ENCODE data around the gene PLAAT3.
A peak's percentile ranks its signal among the peaks of the same experiment; 100 is the strongest.
"Not testable (repeated sequence)": the region's sequence is repeated elsewhere in the genome, so short reads cannot be mapped to it uniquely, and the experiment has no call there.

The PLAAT3 gene

DNA sequence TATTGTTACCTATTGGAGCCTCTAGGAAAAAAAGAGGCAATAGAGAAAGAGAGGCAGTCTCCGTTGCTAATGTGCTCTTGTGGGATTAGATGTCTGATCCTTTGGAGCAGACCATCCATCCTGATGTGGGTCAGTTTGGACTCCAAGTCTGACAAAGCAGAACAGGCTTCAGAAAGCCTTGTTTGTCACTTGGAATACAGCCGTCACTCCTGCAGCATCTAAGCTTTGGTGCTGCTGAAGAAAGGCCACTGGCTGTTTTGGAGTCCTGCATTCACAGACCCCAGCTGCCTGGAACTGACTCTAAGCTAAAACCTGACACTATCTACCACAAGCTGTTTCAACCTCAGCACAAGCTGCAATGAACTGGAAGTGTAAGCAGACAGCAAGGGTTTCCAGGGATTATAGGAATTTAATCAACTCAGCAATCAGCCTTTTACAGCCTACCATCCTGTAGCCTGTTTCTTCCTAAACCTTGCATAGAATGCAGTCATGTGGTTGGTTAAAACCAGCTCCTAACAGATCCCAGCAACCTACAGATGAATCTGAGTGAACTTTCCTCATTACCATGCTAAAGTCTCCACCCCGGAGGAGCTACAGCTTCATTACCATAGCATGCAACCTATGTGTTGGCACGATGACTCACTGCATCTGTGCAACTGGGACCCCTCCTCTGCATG is 81.3 kb downstream of the PLAAT3 start:
- TF ChIP-seq, protein P1, sequence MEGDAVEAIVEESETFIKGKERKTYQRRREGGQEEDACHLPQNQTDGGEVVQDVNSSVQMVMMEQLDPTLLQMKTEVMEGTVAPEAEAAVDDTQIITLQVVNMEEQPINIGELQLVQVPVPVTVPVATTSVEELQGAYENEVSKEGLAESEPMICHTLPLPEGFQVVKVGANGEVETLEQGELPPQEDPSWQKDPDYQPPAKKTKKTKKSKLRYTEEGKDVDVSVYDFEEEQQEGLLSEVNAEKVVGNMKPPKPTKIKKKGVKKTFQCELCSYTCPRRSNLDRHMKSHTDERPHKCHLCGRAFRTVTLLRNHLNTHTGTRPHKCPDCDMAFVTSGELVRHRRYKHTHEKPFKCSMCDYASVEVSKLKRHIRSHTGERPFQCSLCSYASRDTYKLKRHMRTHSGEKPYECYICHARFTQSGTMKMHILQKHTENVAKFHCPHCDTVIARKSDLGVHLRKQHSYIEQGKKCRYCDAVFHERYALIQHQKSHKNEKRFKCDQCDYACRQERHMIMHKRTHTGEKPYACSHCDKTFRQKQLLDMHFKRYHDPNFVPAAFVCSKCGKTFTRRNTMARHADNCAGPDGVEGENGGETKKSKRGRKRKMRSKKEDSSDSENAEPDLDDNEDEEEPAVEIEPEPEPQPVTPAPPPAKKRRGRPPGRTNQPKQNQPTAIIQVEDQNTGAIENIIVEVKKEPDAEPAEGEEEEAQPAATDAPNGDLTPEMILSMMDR (conservative IDR thresholded peaks at IDR 0.05): no peak
- TF ChIP-seq ZFX (IDR thresholded peaks at IDR 0.05): no peak

DNA sequence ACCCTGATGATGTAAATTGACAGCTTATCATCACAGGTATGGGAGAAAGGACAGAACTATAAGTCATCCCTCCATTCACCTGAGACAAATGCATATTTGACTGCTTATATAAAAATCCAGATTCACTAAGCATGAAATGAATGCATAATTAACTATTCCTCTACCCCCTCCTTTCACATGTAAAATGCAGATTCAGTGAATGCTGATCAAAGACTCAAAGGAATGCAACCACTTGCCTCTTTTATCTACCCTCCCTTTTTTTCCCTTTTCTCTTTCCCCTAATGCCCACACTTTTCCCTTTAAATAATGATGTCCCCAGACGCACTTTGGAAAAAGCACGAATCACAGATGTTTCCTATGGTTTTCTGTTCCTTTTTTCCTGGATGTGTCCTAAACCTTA is 82.1 kb downstream of the PLAAT3 start:
- no peak for TF ChIP-seq ZFX (IDR thresholded peaks at IDR 0.05)
- TF ChIP-seq, protein P1 (conservative IDR thresholded peaks at IDR 0.05): no peak
- H3K27ac ChIP-seq: no peak overlapping the region

More for the DNA sequence above, 81.3 kb downstream of the PLAAT3 start:
- H3K27ac ChIP-seq: no peak overlapping the region

DNA sequence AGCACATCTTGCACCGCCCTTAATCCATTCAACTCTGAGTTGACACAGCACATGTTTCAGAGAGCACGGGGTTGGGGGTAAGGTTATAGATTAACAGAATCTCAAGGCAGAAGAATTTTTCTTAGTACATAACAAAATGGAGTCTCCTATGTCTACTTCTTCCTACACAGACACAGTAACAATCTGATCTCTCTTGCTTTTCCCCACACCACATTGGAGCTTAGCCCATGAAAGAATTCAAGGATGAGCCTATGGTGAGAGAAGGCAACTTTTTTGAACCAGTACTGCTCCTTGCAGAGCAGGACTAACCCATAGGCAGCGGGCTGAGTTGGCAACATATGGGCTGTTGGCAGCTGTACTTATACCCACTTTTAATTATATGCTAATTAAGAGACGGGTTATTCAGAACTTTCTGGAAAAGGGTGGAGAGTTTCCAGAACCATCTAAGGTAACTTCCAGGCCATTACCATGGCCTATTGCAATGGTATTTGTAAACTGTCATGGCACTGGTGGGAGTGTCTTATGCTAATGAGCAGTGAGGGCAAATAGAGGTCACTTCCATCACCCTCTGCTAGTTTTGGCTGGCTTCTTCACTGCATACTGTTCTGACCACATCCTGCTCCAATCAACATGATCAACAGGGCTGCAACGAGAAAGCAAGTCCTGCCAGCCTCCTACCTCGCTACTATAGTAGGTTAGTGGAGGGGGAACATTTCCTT is 83.0 kb downstream of the PLAAT3 start:
- peak overlapping the region; percentile 32; the same call in 1 of the 2 replicates for H3K27ac ChIP-seq

DNA sequence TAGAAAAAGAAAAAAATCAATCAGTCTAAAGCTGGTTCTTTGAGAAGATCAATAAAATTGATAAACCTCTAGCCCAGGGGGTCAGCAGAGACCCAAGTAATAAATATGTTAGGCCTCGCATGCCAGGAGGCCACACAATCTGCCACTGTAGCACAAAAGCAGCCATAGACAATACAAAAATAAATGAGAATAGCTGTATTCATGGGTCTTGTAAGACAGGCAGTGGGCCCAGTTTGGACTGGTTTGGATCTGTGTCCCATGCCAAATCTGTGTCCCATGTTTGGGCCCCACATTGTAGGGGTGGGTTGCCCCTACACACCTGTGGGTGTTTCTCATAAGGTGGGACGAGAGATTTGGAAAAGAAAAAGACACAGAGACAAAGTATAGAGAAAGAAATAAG is 84.2 kb downstream of the PLAAT3 start:
- no peak overlapping the region for H3K27ac ChIP-seq
- TF ChIP-seq ZFX (IDR thresholded peaks at IDR 0.05): no peak
- TF ChIP-seq, protein P1 (conservative IDR thresholded peaks at IDR 0.05): no peak

DNA sequence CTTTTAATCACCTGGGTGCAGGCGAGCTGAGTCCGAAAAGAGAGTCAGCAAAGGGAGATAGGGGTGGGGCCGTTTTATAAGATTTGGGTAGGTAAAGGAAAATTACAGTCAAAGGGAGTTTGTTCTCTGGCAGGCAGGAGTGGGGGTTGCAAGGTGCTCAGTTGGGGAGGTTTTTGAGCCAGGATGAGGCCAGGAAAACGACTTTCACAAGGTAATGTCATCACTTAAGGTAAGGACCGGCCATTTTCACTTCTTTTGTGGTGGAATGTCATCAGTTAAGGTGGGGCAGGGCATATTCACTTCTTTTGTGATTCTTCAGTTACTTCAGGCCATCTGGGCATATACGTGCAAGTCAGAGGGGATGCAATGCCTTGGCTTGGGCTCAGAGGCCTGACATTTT is 84.9 kb downstream of the PLAAT3 start:
- H3K27ac ChIP-seq: not testable (repeated sequence)

DNA sequence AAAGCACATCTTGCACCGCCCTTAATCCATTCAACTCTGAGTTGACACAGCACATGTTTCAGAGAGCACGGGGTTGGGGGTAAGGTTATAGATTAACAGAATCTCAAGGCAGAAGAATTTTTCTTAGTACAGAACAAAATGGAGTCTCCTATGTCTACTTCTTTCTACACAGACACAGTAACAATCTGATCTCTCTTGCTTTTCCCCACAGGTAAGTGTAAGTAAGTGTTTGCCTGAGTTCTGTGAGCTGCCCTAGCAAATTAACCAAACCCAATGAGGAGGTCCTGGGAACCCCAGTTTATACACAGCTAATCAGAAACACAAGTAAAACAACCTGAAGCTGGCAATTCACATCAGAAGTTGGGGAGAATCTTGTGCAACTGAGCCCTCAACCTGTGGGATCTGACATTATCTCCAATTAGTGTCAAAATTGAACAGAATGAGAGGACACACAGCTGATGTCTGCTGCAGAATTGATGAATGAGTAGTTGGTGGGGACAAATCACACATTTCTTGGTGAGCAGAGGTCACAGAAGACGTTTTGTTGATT is 85.4 kb downstream of the PLAAT3 start:
- not testable (repeated sequence) for H3K27ac ChIP-seq

DNA sequence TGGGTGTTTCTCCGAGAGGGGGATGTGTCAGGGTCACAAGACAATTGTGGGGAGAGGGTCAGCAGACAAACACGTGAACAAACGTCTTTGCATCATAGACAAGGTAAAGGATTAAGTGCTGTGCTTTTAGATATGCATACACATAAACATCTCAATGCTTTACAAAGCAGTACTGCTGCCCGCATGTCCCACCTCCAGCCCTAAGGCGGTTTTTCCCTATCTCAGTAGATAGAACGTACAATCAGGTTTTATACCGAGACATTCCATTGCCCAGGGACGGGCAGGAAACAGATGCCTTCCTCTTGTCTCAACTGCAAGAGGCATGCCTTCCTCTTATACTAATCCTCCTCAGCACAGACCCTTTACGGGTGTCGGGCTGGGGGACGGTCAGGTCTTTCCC is 86.1 kb downstream of the PLAAT3 start:
- not testable (repeated sequence) for H3K27ac ChIP-seq

DNA sequence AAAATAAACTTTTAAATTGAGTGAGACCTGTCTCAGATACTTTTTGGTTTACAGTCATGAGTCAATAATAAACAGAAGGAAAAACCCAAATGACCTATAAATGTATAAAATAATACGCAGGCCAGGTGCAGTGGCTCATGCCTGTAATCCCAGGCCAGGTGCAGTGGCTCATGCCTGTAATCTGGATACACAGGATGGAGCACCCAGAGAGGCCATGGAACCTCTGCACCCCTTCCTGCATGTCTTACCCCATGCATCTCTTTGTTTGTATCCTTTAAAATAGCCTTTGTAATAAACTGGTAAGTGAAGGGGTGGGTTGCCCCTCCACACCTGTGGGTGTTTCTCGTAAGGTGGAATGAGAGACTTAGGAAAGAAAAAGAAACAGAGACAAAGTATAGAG is 86.6 kb downstream of the PLAAT3 start:
- H3K27ac ChIP-seq: no peak overlapping the region

More for the DNA sequence above, 86.6 kb downstream of the PLAAT3 start:
- TF ChIP-seq, protein P1 (conservative IDR thresholded peaks at IDR 0.05): no peak
- no peak for TF ChIP-seq ZFX (IDR thresholded peaks at IDR 0.05)
